ENCODE data around the gene BARD1.
"Not testable (repeated sequence)": the region's sequence is repeated elsewhere in the genome, so short reads cannot be mapped to it uniquely, and the experiment has no call there.

Gene BARD1

GRCh38 chr2:214808981-214809750 lies at the start of gene BARD1:
TSS of gene BARD1 (minus strand) at chr2:214809683. CDS start at chr2:214809569, 114 bp downstream.
- DNase-seq: peak; percentile 84

GRCh38 chr2:214856137-214856536 lies 46.7 kb upstream of the BARD1 start:
- DNase-seq: no peak

GRCh38 chr2:214853906-214854305 lies 44.4 kb upstream of the BARD1 start:
- DNase-seq: no peak

- DNase-seq: no peak
Observed at GRCh38 chr2:214843823-214844222, 34.3 kb upstream of the BARD1 start.

GRCh38 chr2:214839464-214839863 lies 30.0 kb upstream of the BARD1 start:
- no peak for DNase-seq

- no peak for DNase-seq
Observed at GRCh38 chr2:214837466-214837865, 28.0 kb upstream of the BARD1 start.

- no peak for DNase-seq
Observed at GRCh38 chr2:214836568-214836967, 27.1 kb upstream of the BARD1 start.

GRCh38 chr2:214830794-214831346 lies 21.4 kb upstream of the BARD1 start:
- DNase-seq: no peak

GRCh38 chr2:214816008-214816533 lies 6.6 kb upstream of the BARD1 start:
- DNase-seq: no peak

- DNase-seq: no peak
Observed at GRCh38 chr2:214810671-214811070, 1.2 kb upstream of the BARD1 start.

- DNase-seq: peak; percentile 100
Observed at GRCh38 chr2:214809751-214810564, 475 bp upstream of the BARD1 start.

- no peak for DNase-seq
Observed at GRCh38 chr2:214807653-214808052, 1.8 kb downstream of the BARD1 start.

GRCh38 chr2:214801768-214802397 lies 7.6 kb downstream of the BARD1 start:
- no peak for DNase-seq

- no peak for DNase-seq
Observed at GRCh38 chr2:214801068-214801467, 8.4 kb downstream of the BARD1 start.

GRCh38 chr2:214800180-214800579 lies 9.3 kb downstream of the BARD1 start:
- DNase-seq: no peak

GRCh38 chr2:214796911-214797310 lies 12.6 kb downstream of the BARD1 start:
- DNase-seq: no peak

GRCh38 chr2:214783181-214783580 lies 26.3 kb downstream of the BARD1 start:
- not testable (repeated sequence) for DNase-seq

- no peak for DNase-seq
Observed at GRCh38 chr2:214782671-214783070, 26.8 kb downstream of the BARD1 start.

GRCh38 chr2:214781226-214781625 lies 28.3 kb downstream of the BARD1 start:
- DNase-seq: no peak

- no peak for DNase-seq
Observed at GRCh38 chr2:214775971-214776370, 33.5 kb downstream of the BARD1 start.

GRCh38 chr2:214774108-214774507 lies 35.4 kb downstream of the BARD1 start:
- DNase-seq: no peak

GRCh38 chr2:214772443-214773015 lies 37.0 kb downstream of the BARD1 start:
- no peak for DNase-seq

- DNase-seq: no peak
Observed at GRCh38 chr2:214765180-214765579, 44.3 kb downstream of the BARD1 start.
